GM12878 (cell line): Measurements from ENCODE around the gene TENT4B. TPM values are rescaled to one million over a fixed set of nuclear protein-coding genes. Genes with fewer than 3 reads are reported as not detected.

Source experiments
- BHLHE40 ChIP-seq, 2 experiments: fragments of 450-650 bp in 1 of 2; IDR thresholded peaks; 2 replicates each; pipeline ENCODE4 v1.6.1; 2011 to 2017; ENCODE audit warnings: low read depth in 2 of 2, borderline replicate concordance in 1 of 2, improper control_type of control experiment in 1 of 2, low read length in 1 of 2, mild to moderate bottlenecking in 1 of 2
- POLR2AphosphoS5 ChIP-seq: IDR thresholded peaks from 2 replicates; pipeline ENCODE4 v1.6.1; 2011; ENCODE audit warnings: mild to moderate bottlenecking, low read length, inconsistent platforms
- SIN3A ChIP-seq: IDR thresholded peaks from 2 replicates; pipeline ENCODE4 v1.6.1; 2012; ENCODE audit warnings: low read depth, low read length, improper control_type of control experiment
- SKIL ChIP-seq: fragments of 450-650 bp; IDR thresholded peaks from 2 replicates; pipeline ENCODE4 v1.6.1; 2017; ENCODE audit warnings: mild to moderate bottlenecking, low read depth, inconsistent platforms; ENCODE audit not compliant: poor library complexity, severe bottlenecking
- SMC3 ChIP-seq: IDR thresholded peaks from 2 replicates; pipeline ENCODE4 v1.6.1; 2011; ENCODE audit warnings: low read length, improper control_type of control experiment, borderline replicate concordance
- SUPT20H ChIP-seq: IDR thresholded peaks from 2 replicates; pipeline ENCODE4 v1.6.1; 2011; ENCODE audit warnings: low read depth, mild to moderate bottlenecking, low read length, moderate library complexity, borderline replicate concordance; ENCODE audit not compliant: control insufficient read depth
- ZBTB4 ChIP-seq: fragments of 450-650 bp; formaldehyde crosslinking; IDR thresholded peaks from 2 replicates; pipeline ENCODE4 v1.4.0; 2022; ENCODE audit warnings: mild to moderate bottlenecking, moderate library complexity
- polyA plus RNA-seq, 11 experiments: library from polyadenylated mRNA; depleted of rRNA in 4 of 11; unstranded in 6 of 11; stranded (reverse) in 5 of 11; fragments of >200 nt; fragmentation: Nextera tagmentation in 4 of 11; fragmentation: Illumina TruSeq in 1 of 11; extraction: Ambion mirVana in 4 of 11; extraction: Trizol in 1 of 11; gene quantifications; 1 replicate in 1 of 11; 2 replicates in 10 of 11; pipeline versions ENCODE4 v1.2.1 to v1.2.3, GENCODE V29; 2011 to 2016; ENCODE audit warnings: inconsistent platforms in 2 of 11, missing spikeins in 2 of 11, low read depth in 1 of 11
- total RNA-seq, 4 experiments: library from RNA; depleted of rRNA in 3 of 4; stranded (reverse); fragments of >200 nt in 3 of 4; fragmentation: Illumina TruSeq in 1 of 4; extraction: Trizol in 1 of 4; gene quantifications; 2 replicates each; pipeline versions ENCODE4 v1.2.1 to v1.2.3, GENCODE V29; 2013 to 2021
- TF ChIP-seq, protein P1 (sequence below): IDR thresholded peaks from 2 replicates; pipeline ENCODE4 v1.6.1; 2012; ENCODE audit warnings: low read depth, low read length, improper control_type of control experiment

The TENT4B gene
- total and polyA plus RNA-seq, 10 of the 15 experiments (the other 5 are each of a cell fraction or from before 2014, with no cell fraction given): 4.4 to 16.7 (median 10.8) TPM

- TF ChIP-seq ZBTB4 (CRISPR knock-in tag): no peak
- no peak for TF ChIP-seq SUPT20H
- no peak for TF ChIP-seq POLR2AphosphoS5
- no peak for TF ChIP-seq BHLHE40 (IDR thresholded peaks at IDR 0.05; ENCODE audit: borderline replicate concordance in 1 of 2, low read depth in 2 of 2, low read length in 1 of 2)
- peak; percentile 26; the same call in 1 of the 2 replicates for TF ChIP-seq SMC3
- TF ChIP-seq SIN3A: no peak
- no peak for TF ChIP-seq SKIL
- TF ChIP-seq, protein P1, sequence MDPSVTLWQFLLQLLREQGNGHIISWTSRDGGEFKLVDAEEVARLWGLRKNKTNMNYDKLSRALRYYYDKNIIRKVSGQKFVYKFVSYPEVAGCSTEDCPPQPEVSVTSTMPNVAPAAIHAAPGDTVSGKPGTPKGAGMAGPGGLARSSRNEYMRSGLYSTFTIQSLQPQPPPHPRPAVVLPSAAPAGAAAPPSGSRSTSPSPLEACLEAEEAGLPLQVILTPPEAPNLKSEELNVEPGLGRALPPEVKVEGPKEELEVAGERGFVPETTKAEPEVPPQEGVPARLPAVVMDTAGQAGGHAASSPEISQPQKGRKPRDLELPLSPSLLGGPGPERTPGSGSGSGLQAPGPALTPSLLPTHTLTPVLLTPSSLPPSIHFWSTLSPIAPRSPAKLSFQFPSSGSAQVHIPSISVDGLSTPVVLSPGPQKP: no peak
These were observed 16.7 kb upstream of the TENT4B start (continued) for GRCh38 chr16:50136399-50136798.
